GM13977 (cell line): ENCODE results near the gene TNNT1.

Source experiments
- DNase-seq: peaks from one replicate; pipeline ENCODE4 v3.0.0; 2012; ENCODE audit warnings: low spot score
- CTCF ChIP-seq: IDR thresholded peaks from 2 replicates; pipeline ENCODE4 v1.5.1; 2012; ENCODE audit warnings: mild to moderate bottlenecking, control low read depth; ENCODE audit not compliant: insufficient read depth; ENCODE audit errors: extremely low read depth, missing control alignments
- in situ Hi-C: fragments of 300-500 bp; cut with MboI; formaldehyde crosslinking; loops from one replicate; pipeline ENCODE4 v1.12.0; 2022; ENCODE audit warnings: low sequenced_read_pairs, low pct_unique_long_range_greater_than_20kb, mixed read lengths, inconsistent platforms; ENCODE audit not compliant: unreplicated experiment

Gene TNNT1

GRCh38 chr19:55083004-55083850, 65.8 kb downstream of the TNNT1 start:
- in situ Hi-C loops: no loop called here
- no peak for TF ChIP-seq CTCF
- DNase-seq: no peak
